Measurements from ENCODE around the gene ATP8B4. TPM values are rescaled to one million over a fixed set of nuclear protein-coding genes. Genes with fewer than 3 reads are reported as not detected.
A peak's percentile ranks its signal among the peaks of the same experiment; 100 is the strongest.

Gene ATP8B4
- total RNA-seq, 4 donors from 2014 or later: 34.9 to 124 (median 78.8) TPM

- intact Hi-C loops (cut with DNase I; ENCODE audit: low total_unique reads): loop anchor here (5.0 kb wide), 1 partner anchor 912 kb away; no protein-coding TSS in a partner anchor
- H3K4me1 ChIP-seq: peaks cover 0 to 4% of the 10 kb centered on the region in 2 donors
- H3K27me3 ChIP-seq: no peaks in the 10 kb centered on the region
- H3K36me3 ChIP-seq: no peaks in the 10 kb centered on the region
- no peak for DNase-seq
- peak overlapping the region; percentile 26 to 31 for H3K27ac ChIP-seq
- TF ChIP-seq, protein P1, sequence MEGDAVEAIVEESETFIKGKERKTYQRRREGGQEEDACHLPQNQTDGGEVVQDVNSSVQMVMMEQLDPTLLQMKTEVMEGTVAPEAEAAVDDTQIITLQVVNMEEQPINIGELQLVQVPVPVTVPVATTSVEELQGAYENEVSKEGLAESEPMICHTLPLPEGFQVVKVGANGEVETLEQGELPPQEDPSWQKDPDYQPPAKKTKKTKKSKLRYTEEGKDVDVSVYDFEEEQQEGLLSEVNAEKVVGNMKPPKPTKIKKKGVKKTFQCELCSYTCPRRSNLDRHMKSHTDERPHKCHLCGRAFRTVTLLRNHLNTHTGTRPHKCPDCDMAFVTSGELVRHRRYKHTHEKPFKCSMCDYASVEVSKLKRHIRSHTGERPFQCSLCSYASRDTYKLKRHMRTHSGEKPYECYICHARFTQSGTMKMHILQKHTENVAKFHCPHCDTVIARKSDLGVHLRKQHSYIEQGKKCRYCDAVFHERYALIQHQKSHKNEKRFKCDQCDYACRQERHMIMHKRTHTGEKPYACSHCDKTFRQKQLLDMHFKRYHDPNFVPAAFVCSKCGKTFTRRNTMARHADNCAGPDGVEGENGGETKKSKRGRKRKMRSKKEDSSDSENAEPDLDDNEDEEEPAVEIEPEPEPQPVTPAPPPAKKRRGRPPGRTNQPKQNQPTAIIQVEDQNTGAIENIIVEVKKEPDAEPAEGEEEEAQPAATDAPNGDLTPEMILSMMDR (IDR thresholded peaks at IDR 0.05): no peak
- TF ChIP-seq POLR2A (IDR thresholded peaks at IDR 0.05): no peak
- H3K4me3 ChIP-seq: no peak overlapping the region
- no peaks in the 10 kb centered on the region for H3K9me3 ChIP-seq
Observed at GRCh38 chr15:50144341-50145120, 25.5 kb upstream of the ATP8B4 start.

DNA sequence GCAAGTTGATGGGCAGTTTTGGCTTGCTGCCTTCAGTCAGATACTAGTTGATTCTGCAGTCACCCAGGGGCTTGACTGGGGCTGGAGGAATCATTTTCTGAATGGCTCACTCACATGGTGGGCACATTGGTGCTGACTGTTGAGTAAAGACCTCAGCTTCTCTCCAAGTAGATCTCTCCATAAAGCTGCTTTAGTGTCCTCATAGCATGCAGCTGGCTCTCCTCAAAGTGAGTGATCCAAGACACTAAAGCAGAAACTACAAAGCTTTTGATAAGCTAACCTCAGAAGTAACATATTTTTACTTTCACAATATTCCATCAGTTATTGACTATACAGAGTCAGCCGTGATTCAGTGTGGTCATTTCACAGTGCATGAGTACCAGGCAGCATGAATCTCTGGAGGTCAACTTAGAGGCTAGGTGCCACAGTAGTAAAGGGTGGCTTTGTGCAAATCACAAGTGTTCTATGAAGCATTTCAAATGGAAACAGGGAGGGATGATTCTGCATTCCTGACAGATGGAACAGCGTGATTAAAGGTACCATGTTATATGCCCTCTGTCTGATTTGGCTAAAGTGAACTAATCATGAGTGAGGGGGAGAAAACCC, 24.3 kb upstream of the ATP8B4 start:
- H3K9me3 ChIP-seq: no peaks in the 10 kb centered on the region
- intact Hi-C loops (cut with DNase I; ENCODE audit: low total_unique reads): no loop called here
- DNase-seq: no peak
- no peak for TF ChIP-seq POLR2A (IDR thresholded peaks at IDR 0.05)
- TF ChIP-seq, protein P1 (IDR thresholded peaks at IDR 0.05): no peak
- peak overlapping the region in 1 of 2 donors; percentile 26 for H3K27ac ChIP-seq
- H3K27me3 ChIP-seq: no peaks in the 10 kb centered on the region
- no peaks in the 10 kb centered on the region for H3K36me3 ChIP-seq
- no peak overlapping the region for H3K4me3 ChIP-seq
- H3K4me1 ChIP-seq: peaks cover 0 to 4% of the 10 kb centered on the region in 2 donors

- Histone ChIP-seq H3K36me3 (no peaks in the 10 kb centered on the region), H3K27ac (no peak overlapping the region), H3K27me3 (no peaks in the 10 kb centered on the region), H3K4me1 (peaks cover 0 to 4% of the 10 kb centered on the region in 2 donors), H3K4me3 (no peak overlapping the region), H3K9me3 (no peaks in the 10 kb centered on the region)
- DNase-seq: no peak
- TF ChIP-seq POLR2A (IDR thresholded peaks at IDR 0.05): no peak
- intact Hi-C loops (cut with DNase I; ENCODE audit: low total_unique reads): no loop called here
Observed at GRCh38 chr15:50141856-50142255, 22.8 kb upstream of the ATP8B4 start.

- Histone ChIP-seq H3K4me3 (no peak overlapping the region), H3K36me3 (no peaks in the 10 kb centered on the region), H3K4me1 (peaks cover 0 to 4% of the 10 kb centered on the region in 2 donors), H3K27ac (no peak overlapping the region), H3K27me3 (no peaks in the 10 kb centered on the region), H3K9me3 (no peaks in the 10 kb centered on the region)
- TF ChIP-seq, protein P1 (IDR thresholded peaks at IDR 0.05): no peak
- no peak for TF ChIP-seq POLR2A (IDR thresholded peaks at IDR 0.05)
- intact Hi-C loops (cut with DNase I; ENCODE audit: low total_unique reads): no loop called here
- DNase-seq: no peak
Observed at GRCh38 chr15:50140983-50141382, 21.9 kb upstream of the ATP8B4 start.

GRCh38 chr15:50140098-50140497, 21.1 kb upstream of the ATP8B4 start:
- H3K4me1 ChIP-seq: peaks cover 0 to 2% of the 10 kb centered on the region in 2 donors
- no peak overlapping the region for H3K4me3 ChIP-seq
- no peaks in the 10 kb centered on the region for H3K36me3 ChIP-seq
- TF ChIP-seq, protein P1 (IDR thresholded peaks at IDR 0.05): no peak
- TF ChIP-seq POLR2A (IDR thresholded peaks at IDR 0.05): no peak
- no peaks in the 10 kb centered on the region for H3K27me3 ChIP-seq
- intact Hi-C loops (cut with DNase I; ENCODE audit: low total_unique reads): no loop called here
- no peak overlapping the region for H3K27ac ChIP-seq
- H3K9me3 ChIP-seq: no peaks in the 10 kb centered on the region
- no peak for DNase-seq

Data from uterus (tissue), 4 donors.